Measurements from ENCODE around the gene ROGDI. TPM values are rescaled to one million over a fixed set of nuclear protein-coding genes. Genes with fewer than 3 reads are reported as not detected.
A peak's percentile ranks its signal among the peaks of the same experiment; 100 is the strongest.

Gene ROGDI
- total and polyA plus RNA-seq, 9 of the 15 experiments (the other 6 are each of a cell fraction or from before 2014, with no cell fraction given): 0.97 to 37.3 (median 16.5) TPM

DNA sequence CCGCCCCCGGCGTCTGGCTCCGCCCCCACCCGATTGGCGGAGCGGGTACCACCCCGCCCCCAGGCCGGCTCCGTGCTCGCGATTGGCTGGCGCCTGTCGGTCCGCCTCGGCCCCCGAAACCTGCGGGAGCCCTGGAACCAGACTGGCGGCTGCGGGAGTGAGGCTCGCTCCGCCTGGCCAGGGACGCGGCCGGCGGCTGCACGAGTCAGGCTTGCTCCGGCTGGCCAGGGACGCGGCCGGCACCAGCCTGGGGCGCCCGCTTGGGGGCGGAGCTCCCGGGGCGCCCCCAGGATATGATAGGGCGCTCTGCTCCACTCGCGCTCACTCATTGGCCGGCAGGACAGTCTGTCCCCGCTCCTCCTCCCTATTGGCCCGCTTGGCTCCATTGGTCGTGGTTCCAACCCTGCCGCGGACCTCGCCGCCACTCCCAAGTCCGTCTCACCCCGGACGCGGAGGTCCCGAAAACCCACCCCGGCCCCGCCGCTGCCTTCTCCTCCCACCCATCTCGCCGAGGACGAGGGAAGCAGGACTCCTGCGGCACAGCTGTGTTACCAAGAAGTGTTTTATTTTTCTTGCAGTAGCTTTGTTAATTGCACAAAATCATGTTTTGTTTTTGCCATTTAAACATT, 340 bp upstream of the ROGDI start (continued):
- TF ChIP-seq, protein P1, sequence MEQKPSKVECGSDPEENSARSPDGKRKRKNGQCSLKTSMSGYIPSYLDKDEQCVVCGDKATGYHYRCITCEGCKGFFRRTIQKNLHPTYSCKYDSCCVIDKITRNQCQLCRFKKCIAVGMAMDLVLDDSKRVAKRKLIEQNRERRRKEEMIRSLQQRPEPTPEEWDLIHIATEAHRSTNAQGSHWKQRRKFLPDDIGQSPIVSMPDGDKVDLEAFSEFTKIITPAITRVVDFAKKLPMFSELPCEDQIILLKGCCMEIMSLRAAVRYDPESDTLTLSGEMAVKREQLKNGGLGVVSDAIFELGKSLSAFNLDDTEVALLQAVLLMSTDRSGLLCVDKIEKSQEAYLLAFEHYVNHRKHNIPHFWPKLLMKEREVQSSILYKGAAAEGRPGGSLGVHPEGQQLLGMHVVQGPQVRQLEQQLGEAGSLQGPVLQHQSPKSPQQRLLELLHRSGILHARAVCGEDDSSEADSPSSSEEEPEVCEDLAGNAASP (IDR thresholded peaks at IDR 0.05): no peak
- TF ChIP-seq MTA1 (IDR thresholded peaks at IDR 0.05; ENCODE audit: borderline replicate concordance): no peak
- no peak for TF ChIP-seq HNRNPUL1 (IDR thresholded peaks at IDR 0.05; ENCODE audit: low read length)
- peak; percentile 4; the same call in 1 of the 2 replicates for TF ChIP-seq ZNF263 (CRISPR knock-in tag; IDR thresholded peaks at IDR 0.05; ENCODE audit: borderline replicate concordance)
- TF ChIP-seq, protein P2, sequence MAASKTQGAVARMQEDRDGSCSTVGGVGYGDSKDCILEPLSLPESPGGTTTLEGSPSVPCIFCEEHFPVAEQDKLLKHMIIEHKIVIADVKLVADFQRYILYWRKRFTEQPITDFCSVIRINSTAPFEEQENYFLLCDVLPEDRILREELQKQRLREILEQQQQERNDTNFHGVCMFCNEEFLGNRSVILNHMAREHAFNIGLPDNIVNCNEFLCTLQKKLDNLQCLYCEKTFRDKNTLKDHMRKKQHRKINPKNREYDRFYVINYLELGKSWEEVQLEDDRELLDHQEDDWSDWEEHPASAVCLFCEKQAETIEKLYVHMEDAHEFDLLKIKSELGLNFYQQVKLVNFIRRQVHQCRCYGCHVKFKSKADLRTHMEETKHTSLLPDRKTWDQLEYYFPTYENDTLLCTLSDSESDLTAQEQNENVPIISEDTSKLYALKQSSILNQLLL (CRISPR knock-in tag; IDR thresholded peaks at IDR 0.05; ENCODE audit: borderline replicate concordance): no peak
- TF ChIP-seq NCOA4 (IDR thresholded peaks at IDR 0.05; ENCODE audit: partially characterized antibody): no peak
- no peak for TF ChIP-seq YBX1 (IDR thresholded peaks at IDR 0.05)
- no peak for TF ChIP-seq DDX20 (tag; IDR thresholded peaks at IDR 0.05; ENCODE audit: low read depth)
- TF ChIP-seq TRIM24 (IDR thresholded peaks at IDR 0.05): no peak
- TF ChIP-seq, protein P3, sequence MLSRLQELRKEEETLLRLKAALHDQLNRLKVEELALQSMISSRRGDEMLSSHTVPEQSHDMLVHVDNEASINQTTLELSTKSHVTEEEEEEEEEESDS (CRISPR knock-in tag; IDR thresholded peaks at IDR 0.05): no peak
- TF ChIP-seq CBX5 (IDR thresholded peaks at IDR 0.05; ENCODE audit: borderline replicate concordance, low read depth): no peak
- TF ChIP-seq TAF1 (IDR thresholded peaks at IDR 0.05; ENCODE audit: control insufficient read depth, extremely low read depth, insufficient read depth, low read length, severe bottlenecking): peak; percentile 21
- TF ChIP-seq, protein P4, sequence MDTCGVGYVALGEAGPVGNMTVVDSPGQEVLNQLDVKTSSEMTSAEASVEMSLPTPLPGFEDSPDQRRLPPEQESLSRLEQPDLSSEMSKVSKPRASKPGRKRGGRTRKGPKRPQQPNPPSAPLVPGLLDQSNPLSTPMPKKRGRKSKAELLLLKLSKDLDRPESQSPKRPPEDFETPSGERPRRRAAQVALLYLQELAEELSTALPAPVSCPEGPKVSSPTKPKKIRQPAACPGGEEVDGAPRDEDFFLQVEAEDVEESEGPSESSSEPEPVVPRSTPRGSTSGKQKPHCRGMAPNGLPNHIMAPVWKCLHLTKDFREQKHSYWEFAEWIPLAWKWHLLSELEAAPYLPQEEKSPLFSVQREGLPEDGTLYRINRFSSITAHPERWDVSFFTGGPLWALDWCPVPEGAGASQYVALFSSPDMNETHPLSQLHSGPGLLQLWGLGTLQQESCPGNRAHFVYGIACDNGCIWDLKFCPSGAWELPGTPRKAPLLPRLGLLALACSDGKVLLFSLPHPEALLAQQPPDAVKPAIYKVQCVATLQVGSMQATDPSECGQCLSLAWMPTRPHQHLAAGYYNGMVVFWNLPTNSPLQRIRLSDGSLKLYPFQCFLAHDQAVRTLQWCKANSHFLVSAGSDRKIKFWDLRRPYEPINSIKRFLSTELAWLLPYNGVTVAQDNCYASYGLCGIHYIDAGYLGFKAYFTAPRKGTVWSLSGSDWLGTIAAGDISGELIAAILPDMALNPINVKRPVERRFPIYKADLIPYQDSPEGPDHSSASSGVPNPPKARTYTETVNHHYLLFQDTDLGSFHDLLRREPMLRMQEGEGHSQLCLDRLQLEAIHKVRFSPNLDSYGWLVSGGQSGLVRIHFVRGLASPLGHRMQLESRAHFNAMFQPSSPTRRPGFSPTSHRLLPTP (IDR thresholded peaks at IDR 0.05; ENCODE audit: borderline replicate concordance, extremely low read depth, insufficient read length): no peak
- TF ChIP-seq, protein P5, sequence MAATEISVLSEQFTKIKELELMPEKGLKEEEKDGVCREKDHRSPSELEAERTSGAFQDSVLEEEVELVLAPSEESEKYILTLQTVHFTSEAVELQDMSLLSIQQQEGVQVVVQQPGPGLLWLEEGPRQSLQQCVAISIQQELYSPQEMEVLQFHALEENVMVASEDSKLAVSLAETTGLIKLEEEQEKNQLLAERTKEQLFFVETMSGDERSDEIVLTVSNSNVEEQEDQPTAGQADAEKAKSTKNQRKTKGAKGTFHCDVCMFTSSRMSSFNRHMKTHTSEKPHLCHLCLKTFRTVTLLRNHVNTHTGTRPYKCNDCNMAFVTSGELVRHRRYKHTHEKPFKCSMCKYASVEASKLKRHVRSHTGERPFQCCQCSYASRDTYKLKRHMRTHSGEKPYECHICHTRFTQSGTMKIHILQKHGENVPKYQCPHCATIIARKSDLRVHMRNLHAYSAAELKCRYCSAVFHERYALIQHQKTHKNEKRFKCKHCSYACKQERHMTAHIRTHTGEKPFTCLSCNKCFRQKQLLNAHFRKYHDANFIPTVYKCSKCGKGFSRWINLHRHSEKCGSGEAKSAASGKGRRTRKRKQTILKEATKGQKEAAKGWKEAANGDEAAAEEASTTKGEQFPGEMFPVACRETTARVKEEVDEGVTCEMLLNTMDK (IDR thresholded peaks at IDR 0.05; ENCODE audit: borderline replicate concordance, insufficient read depth, low read depth, low read length, poor library complexity, severe bottlenecking): no peak
- TF ChIP-seq PRMT5 (CRISPR knock-in tag; IDR thresholded peaks at IDR 0.05): no peak
- peak; percentile 98 for TF ChIP-seq NFYB (IDR thresholded peaks at IDR 0.05; ENCODE audit: extremely low read depth, insufficient read length)
- TF ChIP-seq CBFA2T3 (IDR thresholded peaks at IDR 0.05): no peak
- TF ChIP-seq, protein P6, sequence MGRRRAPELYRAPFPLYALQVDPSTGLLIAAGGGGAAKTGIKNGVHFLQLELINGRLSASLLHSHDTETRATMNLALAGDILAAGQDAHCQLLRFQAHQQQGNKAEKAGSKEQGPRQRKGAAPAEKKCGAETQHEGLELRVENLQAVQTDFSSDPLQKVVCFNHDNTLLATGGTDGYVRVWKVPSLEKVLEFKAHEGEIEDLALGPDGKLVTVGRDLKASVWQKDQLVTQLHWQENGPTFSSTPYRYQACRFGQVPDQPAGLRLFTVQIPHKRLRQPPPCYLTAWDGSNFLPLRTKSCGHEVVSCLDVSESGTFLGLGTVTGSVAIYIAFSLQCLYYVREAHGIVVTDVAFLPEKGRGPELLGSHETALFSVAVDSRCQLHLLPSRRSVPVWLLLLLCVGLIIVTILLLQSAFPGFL (CRISPR knock-in tag; IDR thresholded peaks at IDR 0.05): no peak
- TF ChIP-seq XRCC3 (IDR thresholded peaks at IDR 0.05): no peak

Measured in K562 (cell line).